ENCODE results near the gene TUBE1.
A peak's percentile ranks its signal among the peaks of the same experiment; 100 is the strongest.
"Not testable (repeated sequence)": the region's sequence is repeated elsewhere in the genome, so short reads cannot be mapped to it uniquely, and the experiment has no call there.

Gene TUBE1

DNA sequence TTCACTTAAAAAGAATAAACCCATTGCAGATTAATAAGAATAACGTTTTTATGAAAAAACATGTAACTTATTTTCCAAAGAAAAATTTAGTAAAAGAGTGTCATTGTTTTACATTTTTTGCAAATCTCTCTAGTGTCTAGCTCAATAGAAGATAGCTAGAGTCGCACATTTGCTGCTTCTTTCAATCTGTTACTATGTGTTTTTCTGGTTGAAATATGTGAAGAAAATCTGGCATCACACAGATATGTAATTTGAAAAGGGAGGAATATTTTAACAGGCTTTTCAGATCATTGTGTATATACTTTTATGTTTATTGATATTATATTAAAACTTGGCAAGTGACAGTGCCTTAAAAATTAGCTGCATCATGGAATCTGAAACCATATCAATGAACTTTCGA lies 24.3 kb downstream of the TUBE1 start:
- no peak for DNase-seq (ENCODE audit: low read depth, low spot score)

DNA sequence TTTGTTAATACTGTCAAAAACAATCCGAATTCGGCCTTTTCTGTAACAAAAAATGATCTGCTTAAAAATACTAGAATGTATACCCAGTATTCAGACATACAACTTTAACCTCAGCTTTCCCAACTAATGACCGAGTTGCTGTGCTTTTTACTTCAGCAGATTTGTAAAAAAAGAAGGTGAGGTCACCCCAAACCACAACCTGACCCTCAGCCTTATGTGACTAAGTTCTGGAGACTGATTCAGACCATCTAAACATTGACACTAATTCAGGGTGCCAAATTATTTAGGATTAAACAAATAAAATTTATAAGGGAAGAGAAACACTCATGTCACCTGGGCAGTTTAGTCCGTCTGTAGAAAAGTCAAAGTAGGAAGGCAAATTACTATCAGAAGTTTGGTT lies 25.7 kb downstream of the TUBE1 start:
- DNase-seq (ENCODE audit: low read depth, low spot score) = no peak

DNA sequence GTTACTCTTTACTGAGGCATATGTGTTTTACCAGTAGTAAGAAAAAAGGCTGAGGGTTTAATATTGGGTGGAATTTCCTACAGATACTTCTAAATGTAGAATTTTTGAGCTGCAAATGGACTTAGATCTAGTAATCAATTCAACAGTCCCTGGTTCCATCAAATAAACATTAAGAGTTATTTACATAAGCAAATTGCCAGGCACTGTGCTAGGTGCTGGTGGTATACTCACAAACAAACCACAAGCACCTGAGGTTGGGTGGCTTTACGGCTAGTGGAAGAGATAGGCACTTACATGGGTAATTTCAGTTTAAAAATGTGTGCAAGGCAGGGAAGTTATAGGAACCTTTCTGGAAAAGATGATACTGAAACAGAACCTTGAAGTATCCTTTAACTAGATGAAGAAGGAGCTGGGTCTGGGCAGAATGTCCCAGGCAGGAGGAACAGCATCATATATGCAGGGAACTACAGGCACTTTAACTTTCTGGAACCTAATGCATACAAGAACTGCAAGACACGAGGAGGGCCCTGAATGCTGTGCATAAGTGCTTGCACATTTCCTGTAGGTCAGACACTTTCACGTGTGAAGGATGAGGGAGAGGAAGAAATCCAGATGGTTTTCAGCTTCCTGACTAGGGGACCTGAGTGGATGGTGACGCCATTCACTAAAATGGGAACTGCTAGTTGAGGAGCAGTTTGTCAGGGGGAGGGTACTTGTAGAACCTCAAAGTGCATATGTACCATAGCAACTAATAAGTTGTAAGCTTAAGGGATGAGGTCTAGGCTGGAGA lies 28.8 kb downstream of the TUBE1 start:
- DNase-seq (ENCODE audit: low read depth, low spot score) = no peak

DNA sequence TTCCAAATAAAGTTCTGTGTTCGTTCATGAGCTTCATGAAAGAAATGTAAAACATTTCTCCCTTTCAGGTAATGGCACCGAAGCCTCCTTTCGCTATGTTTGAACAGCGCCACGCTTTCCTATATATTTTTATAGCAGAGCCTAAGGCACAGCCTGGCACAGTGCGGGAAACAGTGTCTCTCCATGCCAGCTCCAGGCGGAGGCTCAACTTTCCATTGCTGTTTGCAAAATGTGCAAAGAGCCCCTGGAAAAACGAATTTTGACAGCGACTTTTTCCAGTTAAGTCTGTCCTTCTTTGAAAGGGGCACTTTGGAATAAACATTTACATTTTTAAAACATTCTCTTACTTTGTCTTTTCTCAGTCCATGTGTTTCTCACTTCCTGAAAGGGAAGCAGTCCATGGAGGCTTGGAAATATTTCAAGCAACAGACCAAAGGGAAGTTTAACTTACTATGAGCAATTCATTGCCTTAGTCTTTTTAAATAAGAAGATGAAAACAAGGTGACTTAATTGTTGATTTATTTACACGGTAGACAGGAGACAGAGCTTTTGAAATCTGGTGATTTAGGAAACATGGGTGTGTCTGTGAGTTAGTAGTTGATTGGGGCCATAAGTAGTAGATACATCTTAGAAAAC lies 32.6 kb downstream of the TUBE1 start:
- no peak for DNase-seq (ENCODE audit: low read depth, low spot score)

DNA sequence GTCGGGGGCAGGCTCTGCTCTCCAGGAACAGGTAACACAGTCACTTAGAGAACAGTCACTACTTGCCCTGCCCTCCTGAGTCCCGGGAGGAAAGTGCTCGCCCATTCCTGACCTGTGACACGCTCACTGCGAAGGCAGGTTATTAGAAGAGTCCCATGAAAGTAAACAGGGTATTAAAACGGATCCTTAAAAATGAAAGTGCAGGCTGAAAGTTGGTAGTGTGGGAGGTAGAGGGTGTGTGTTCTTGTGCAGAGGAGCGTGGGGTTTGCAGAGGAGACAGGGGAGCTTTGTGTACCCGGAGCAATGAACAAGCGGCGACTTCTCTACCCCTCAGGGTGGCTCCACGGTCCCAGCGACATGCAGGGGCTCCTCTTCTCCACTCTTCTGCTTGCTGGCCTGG lies 33.3 kb downstream of the TUBE1 start, which contains the start of gene CCN6:
Gene CCN6, plus strand, starts transcription at position 104 of the 400 bp plus-strand sequence. Its CDS starts 254 bp downstream, at position 358.
- DNase-seq (ENCODE audit: low read depth, low spot score) = no peak

DNA sequence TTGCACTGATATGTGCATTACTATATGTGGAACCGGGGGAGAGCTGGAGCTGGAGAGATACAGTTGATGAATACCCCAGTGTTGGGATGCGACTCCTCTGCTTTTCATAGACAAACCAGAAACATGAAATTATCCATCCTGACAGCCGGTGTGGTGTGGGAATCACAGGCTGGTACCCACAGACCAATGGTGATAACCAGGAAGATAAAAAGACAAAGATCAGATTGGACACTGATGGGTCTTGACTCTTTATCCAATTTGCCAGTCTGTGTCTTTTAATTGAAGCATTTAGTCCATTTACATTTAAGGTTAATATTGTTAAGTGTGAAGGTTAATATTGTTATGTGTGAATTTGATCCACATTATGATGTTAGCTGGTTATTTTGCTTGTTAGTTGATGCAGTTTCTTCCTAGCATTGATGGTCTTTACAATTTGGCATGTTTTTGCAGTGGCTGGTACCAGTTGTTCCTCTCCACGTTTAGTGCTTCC lies 36.0 kb downstream of the TUBE1 start:
- not testable (repeated sequence) for DNase-seq (ENCODE audit: low read depth, low spot score)

DNA sequence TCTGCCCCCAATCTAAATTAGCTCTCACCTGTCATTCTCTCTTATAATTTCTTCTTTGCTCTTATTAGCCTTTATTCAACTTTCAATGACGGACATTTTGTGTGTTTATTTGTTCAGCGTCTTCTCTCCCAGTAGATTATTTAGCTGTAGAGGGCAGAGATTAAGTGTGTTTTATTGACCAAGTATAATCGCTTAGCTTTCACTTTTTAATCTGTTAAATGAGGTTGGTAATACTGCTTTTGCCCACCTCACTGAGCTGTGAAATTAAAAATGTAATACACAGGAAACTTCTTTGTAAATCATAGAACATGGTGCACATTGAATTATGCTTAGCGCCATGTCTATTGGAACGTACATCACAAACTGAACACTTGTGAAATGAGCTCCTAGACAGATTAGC lies 36.9 kb downstream of the TUBE1 start:
- DNase-seq (ENCODE audit: low read depth, low spot score) = no peak

DNA sequence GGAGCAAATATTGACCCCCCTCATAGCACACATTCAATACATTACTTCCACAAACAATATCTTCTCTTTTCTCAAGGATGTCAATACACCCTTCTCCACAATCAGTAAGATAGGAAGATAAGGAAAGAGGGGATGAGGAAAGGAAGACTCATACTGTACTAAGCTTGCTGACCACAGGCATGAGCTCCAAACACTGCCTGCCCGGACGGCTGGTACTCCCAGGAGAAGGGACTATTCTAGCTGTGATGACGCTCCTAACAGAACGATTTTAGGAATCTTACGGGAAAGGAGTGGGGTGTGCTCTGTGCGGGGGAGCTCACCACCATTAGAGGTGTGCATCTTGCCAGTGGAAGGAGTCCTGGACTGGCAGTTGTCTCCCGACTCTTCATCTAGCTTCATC lies 37.3 kb downstream of the TUBE1 start:
- no peak for DNase-seq (ENCODE audit: low read depth, low spot score)

DNA sequence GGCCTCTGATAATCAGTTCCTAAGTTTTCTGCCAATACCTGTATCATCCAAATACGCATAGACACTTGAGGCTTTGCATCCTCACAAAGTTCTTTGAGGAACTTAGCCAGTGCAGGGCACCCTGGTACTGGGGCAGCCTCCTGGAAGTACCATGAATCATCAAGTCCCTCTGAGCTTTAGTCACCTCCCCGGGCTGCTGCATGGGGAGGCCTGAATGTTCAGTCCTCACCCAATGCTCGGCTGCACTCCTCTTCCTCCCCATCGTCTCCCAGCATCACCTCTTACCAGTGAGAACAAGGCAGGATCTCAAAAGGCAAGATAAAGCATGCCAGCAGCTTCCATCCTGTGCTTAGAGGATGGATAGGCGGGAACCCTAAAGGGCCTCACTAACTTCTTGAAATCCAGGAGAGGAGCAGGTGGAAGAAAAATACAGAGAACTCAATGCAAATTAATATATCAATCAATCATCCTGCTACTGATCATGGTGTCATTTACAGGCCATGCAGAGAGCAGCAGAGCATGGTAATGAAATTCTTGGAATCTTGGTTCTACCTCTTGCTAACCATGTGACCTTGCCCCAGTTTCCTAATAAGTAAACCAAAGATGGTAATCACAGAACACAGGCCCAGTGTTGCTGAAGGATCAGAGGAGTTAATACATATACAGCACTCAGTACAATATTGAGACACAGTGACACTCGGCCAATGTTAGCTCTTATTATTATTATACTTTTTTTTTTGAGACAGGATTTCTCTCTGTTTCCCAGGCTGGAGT lies 38.1 kb downstream of the TUBE1 start:
- DNase-seq (ENCODE audit: low read depth, low spot score) = no peak

DNA sequence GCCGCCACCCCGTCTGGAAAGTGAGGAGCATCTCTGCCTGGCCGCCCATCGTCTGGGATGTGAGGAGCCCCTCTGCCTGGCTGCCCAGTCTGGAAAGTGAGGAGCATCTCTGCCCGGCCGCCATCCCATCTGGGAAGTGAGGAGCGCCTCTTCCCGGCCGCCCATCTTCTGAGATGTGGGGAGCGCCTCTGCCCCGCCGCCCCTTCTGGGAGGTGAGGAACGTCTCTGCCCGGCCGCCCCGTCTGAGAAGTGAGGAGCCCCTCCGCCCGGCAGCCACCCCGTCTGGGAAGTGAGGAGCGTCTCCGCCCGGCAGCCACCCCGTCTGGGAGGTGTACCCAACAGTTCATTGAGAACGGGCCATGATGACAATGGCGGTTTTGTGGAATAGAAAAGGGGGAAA lies 39.8 kb downstream of the TUBE1 start:
- DNase-seq (ENCODE audit: low read depth, low spot score) = not testable (repeated sequence)

DNA sequence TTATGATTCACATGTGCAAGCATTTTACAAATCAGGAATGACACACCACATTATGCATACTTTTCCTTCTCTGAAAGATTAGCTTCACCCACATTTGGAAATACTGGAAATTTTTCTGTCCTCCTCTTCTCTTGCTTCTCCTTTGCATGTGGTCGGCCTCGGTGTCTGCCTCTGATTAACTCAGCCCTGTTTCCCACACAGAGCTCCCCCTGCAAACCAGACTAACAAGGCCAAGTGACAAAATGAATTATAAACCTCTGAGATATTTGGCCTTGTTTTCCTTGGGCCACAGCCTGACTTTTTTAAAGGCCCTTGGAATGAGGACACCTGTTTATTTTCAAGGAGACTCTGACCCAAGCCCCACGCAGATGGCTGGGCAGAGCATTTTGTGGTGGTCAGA lies 42.4 kb downstream of the TUBE1 start:
- no peak for DNase-seq (ENCODE audit: low read depth, low spot score)

DNA sequence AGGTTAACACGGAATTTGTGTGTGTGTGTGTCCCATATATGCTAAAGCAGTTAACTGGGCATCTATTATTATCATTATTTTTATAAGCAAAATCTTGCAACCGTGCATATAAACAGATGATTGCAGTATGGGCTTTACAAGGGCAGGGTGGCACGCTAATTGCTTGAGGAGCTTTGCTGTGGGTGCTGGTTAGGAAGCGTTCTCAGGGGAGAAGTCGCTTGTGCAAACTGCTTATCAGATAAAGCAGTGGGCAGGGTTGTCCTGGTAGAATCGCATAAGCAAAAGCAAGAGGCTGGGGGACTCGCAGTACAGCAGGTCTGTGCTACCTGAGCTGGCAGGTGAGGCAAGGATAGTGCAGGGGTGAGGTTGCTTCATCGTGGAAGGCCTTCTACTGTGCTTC lies 43.1 kb downstream of the TUBE1 start:
- DNase-seq (ENCODE audit: low read depth, low spot score) = no peak

DNA sequence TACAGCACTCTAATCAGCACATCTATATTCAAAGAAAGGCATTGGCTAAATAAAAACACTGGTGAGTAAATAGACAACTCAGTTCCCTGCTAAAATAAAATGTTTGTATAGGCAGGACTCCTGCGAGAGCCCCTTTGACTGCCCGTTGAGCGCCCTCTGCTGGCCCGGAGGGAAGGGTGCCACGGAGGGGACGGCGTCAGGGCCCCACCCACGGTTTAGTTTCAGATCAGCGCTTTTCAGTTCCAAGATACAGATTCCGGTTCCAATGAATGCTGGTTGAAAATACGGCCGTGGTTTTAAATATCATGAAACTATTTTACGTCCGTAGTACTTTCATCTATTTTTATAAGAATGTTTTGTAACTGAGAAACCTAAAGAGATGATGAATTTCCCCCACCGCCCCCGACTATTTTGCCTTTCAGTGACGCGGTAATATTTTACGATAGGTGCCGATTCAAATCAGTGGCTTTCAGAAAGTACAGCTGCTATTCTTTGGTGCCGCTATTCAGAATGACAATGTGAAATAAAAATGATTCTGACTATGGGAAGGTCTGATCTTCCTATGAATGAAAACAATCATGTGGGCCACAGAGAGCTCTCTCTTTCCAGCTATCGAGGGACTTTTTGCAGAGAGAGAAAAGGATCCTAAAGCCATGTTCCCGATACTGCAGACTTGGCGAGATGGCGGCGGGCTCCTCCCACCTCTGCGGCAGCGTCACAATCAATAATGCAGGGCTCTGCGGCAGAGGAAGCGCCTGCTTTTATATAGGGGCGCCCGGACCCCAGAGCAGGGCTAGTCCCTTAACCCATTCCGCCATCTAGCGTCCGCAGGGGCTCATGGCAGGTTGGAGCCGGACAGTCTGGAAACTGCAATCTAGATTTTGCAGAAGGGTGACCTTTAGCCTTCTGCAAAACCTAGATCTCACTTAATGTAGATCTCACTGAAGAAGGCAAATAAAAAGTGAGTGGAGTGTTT lies 44.0 kb downstream of the TUBE1 start:
- peak; percentile 79 for DNase-seq (ENCODE audit: low read depth, low spot score)

DNA sequence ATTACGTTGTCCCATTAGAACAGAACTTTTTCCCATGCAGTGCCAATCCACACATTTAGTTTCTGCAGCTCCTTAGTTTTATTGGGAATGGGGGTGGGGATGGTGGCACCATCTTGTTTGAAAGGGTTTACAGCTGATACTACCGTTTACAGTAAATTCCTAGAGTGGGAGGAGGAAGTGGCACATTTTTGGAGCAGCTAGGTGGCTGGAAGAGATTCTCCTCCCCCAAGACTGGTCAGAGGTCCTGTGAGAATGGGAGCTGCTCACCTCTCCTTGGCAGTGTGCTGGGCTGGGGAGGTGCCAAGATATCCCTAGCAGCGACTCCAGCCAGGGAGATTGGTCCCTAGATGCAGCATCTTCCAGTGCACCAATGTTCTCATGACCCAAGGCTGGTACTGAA lies 45.7 kb downstream of the TUBE1 start:
- no peak for DNase-seq (ENCODE audit: low read depth, low spot score)

DNA sequence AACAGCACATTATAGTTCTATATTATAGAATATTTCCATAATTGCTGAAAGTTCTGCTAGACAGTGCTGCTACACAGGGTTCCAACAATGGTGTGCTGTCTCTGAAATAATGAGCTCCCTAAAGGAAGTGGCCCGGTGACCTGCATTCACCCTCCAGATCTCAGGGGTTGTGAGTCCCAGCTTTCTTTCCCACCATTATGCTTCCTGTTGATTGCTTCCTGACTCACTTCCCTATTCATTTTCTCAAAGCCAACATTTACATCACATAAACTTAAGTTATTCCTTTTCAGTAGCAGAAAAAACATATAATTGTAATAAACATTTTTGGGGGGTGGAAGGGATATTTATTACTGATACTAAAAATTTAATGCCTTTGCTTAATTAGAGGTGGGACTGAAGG lies 46.3 kb downstream of the TUBE1 start:
- DNase-seq (ENCODE audit: low read depth, low spot score) = no peak

DNA sequence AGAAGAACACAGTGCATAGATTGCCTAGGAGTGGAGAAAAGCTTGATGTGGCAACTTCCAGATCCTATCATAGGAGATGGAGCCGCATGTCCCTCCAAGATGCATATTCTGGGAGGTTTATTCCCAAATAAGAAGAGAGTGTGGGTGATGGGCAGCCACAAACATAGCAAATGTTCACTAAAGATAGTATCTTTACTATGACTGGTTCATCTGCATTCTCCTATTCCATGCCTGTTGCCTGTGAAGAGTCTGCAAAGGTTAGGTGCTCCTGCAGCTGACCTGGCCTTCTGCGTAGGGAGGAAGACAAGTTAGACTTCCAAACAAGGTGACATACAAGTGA lies 47.9 kb downstream of the TUBE1 start:
- no peak for DNase-seq (ENCODE audit: low read depth, low spot score)

DNA sequence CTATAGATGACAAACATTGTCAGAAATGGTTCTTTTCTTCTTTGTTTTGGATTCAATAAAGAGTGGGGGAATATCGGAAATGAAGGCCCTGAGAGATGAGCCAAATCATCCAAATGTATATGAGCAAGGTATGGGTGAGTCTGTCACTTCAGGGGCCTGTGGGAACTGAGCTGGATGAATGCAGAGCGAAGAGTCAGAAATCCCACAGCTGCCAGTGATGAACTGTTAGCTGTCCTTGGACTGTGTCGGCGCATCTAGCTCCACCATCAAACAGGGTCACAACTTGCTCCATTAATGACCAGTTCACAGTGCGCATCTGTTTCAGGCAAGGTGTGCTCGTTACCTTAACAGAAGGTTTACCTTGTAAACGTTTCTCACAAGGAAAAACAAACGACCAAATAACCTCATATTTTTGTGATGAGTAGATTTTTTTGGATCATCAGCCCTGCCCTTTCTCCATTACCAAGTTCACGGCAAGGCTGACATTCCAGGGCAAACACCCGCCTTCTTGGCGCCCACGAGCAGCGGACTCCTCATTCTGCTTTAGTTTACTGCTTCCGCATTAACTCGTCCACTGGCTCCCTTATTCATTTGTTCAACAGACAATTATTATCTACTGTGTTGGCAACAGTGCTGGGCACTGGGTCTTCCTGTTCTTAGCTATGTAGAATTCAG lies 48.4 kb downstream of the TUBE1 start:
- DNase-seq (ENCODE audit: low read depth, low spot score) = no peak

DNA sequence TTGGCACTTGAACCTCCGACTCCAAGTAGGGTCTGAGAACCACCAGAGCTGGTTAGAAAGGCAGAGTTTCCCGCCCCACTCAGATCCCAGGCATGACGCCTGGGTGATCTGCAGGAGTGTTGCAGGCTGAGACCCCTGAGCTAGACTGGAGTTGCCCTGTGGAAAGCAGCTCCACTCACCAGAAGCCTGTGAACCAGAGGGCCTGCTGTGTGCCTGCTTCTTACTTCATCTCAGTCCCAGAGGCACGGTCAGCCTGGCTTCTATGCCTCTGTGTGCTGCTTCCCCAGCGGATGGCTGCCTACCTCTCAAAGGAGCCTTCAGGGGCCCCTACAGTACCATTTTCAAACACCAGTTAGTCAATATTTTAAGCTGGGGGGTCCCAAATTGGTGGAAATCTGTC lies 49.0 kb downstream of the TUBE1 start:
- no peak for DNase-seq (ENCODE audit: low read depth, low spot score)

DNA sequence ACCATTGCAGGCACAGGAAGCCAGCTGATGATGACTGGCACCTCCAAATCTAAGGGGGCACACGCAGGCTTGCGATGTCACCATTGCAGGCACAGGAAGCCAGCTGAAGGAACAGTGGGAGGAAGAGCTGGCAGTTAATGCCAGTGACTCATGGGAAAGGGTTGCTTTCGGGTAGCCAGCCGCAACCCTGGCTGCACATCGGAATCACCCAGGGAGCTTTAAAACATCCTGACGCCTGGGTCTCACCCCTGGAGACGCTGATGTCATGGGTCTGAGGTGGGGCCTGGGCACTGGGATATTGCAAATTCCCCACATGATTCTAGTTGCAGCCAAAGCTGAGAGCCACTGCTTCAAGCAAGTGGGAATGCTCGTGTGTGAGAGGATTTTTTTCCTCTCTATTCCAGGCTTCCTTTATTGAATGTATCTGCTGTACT lies 49.5 kb downstream of the TUBE1 start:
- peak; percentile 69 for DNase-seq (ENCODE audit: low read depth, low spot score)

DNA sequence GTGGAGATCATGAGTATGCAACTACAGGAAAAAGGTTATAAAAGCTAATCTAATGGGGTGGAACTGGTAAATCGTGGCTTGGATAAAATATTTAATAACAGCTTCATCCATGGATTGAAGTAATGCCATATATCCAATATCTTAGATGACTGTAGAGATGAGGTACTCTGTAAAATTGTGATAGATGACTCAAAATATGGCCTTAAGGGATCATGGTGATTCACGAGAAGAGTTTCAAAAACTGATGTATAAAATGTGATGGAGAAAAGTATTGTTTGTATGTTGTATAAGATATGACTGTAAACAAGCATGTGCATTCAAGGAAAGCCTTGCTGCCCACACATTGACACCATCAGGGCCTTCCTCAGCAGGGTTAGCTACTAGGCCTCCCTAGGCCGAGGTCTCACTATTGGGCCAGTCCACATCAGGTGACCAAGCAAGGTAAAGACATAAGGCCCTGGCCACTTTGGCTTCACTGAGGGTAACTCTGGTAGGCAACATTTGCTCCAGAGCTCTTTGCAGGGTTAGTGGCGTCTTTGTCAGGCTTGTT lies 51.1 kb downstream of the TUBE1 start:
- DNase-seq (ENCODE audit: low read depth, low spot score) = no peak
